PFSK-1 (cell line): ENCODE measurements around the gene LDLRAD4.

Source experiments
- POLR2AphosphoS5 ChIP-seq: IDR thresholded peaks from 2 replicates; pipeline ENCODE4 v1.6.1; 2012; ENCODE audit warnings: low read depth, mild to moderate bottlenecking, control low read depth, low read length, moderate library complexity
- REST ChIP-seq, 2 experiments: IDR thresholded peaks; 2 replicates each; pipeline versions ENCODE4 v1.6.1 to v1.8.0; 2011 to 2012; ENCODE audit warnings: low read depth in 2 of 2, low read length in 2 of 2, control low read depth in 1 of 2, inconsistent platforms in 1 of 2, mild to moderate bottlenecking in 1 of 2, moderate library complexity in 1 of 2; ENCODE audit not compliant: insufficient read depth in 1 of 2
- TAF1 ChIP-seq: IDR thresholded peaks from 2 replicates; pipeline ENCODE4 v1.6.1; 2012; ENCODE audit warnings: low read length, control low read depth, borderline replicate concordance; ENCODE audit not compliant: insufficient read depth

- TF ChIP-seq REST (IDR thresholded peaks at IDR 0.05; ENCODE audit: insufficient read depth in 1 of 2, low read depth in 2 of 2, low read length in 2 of 2) (no peak), TAF1 (no peak), POLR2AphosphoS5 (no peak)
These were observed 293.5 kb downstream of the LDLRAD4 start for GRCh38 chr18:13511961-13512577.
